Stimulated activated CD8-positive, alpha-beta memory T cell treated with anti-CD3 and anti-CD28 coated beads, Interleukin-7, amount 100 ng/mL, for 4 hours (primary cell): ENCODE results near the gene ARHGAP15.

Experiments used
- DNase-seq, 2 donors: peaks; one replicate each; pipeline ENCODE4 v3.0.0-alpha.2; 2020; ENCODE audit warnings: low read depth in 2 of 2

Gene ARHGAP15

GRCh38 chr2:143623909-143624260, 494.7 kb downstream of the ARHGAP15 start:
- DNase-seq: no peak

DNA sequence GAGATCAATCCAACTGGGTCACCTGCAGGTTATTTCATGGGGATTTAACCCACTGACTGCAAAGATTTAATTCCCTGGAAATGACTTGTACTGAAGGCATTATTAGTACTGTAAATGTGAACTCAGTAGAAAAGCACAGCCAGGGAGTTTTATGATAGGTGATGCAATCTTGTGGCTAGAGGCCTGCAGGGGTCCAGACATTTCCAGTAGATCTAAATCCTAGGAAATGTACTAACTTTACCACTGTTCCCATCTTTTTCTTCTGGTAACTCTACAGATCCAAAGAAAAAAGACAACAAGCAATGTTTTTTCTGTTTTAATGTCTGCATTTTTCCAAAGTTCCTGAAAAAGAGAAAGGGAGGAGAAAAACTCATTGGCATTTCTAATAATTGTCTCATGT, 500.1 kb downstream of the ARHGAP15 start:
- no peak for DNase-seq

DNA sequence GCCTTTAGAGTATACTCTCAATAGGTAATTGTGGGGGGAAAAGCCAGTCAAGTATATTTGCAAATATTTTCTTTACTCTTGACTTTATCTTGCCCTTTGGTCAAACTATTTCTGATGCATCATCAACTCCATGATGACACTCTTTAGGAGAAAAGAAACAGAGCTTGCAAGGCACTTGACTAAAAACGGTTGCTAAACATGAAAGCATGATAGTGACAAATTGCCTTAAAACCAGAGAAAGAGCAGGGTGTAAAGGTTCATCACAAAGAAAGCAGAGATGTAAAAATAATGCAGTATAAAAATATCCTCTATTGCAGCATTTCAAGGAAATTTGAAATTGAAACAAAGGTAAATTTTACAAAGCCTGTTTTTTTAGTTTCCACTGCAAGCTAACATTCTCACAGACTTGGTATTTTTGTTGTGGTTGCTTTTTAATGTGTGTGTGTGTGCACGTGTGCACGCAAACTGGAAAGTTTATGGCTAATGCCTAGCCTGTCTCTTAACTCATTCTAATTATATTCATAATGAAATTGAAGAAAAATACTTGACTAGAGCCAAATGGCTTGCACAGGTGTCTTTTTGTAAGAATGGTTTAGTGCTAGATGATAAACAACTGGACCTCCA, 503.6 kb downstream of the ARHGAP15 start:
- no peak for DNase-seq

- no peak for DNase-seq
Observed at GRCh38 chr2:143633419-143633818, 504.2 kb downstream of the ARHGAP15 start.

DNA sequence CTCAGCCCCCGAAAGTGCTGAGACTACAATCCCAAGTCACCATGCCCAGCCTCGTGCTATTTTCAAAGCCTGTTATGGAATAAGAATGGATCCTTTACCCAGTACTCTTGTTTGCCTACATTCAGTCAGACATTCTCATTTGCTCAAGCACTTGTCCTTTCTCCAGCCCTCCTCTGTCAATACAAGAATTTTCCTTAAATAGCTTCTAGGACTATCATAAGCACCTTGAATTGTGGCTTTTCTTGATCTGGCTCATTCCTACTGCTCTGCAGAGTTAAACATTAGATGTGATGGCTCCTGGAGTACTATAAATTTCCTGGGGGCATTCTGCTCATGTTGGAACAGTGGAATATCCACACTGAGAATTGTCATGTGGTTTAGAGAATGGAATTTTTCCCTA, 506.1 kb downstream of the ARHGAP15 start:
- no peak for DNase-seq

- no peak for DNase-seq
Observed at GRCh38 chr2:143635936-143636335, 506.7 kb downstream of the ARHGAP15 start.

DNA sequence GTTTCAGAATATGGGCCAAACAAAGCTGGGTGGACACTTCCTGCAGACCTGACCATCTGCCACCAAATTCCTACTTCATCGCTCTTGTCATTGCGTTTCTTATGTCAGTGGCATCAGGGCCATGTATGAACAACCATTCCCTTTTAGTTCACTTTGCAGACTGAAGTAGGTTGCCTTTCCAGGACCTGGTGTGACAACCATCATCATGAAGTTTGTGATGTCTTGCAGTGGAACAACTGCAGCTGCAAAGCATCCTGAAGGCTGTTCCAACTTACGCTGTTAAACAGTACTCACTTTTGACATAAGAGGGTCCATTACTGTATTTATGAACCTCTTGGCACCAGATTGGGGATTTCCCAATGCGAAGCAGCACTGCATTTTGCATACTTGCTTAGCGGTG, 511.6 kb downstream of the ARHGAP15 start:
- no peak for DNase-seq

DNA sequence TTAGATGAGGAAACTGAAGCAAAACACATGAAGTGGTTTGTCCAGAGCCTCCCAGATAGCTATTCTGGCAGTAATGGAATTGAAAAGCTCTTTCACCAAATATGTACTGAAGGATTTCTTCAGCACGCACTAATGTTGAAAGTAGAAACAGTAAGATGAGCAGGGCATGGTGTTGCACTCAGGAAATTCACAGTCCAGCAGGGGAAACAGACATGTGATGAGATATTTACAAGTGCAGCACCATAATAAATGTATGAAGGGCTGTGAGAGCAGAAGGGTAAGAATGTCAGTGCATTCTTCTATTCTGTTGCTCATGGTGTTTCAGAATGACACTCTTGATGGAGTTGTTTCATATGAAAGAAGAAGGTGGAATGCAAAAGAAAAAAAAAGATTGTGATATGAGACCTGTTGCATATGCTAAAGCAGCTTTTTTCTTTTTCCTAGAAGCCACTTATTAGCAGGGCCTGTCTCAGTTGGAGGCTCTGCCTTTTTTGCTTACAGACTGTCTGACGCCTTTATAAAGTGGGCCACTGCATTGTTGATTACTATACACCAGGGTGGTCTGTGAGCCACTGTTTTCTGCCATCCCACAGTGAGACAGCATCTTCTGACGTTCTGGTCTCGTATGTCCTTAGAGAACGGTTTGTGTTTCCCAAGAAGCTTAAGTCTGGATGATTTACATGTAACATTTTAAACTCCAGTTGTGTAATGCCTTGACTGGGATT, 516.9 kb downstream of the ARHGAP15 start:
- DNase-seq: no peak

DNA sequence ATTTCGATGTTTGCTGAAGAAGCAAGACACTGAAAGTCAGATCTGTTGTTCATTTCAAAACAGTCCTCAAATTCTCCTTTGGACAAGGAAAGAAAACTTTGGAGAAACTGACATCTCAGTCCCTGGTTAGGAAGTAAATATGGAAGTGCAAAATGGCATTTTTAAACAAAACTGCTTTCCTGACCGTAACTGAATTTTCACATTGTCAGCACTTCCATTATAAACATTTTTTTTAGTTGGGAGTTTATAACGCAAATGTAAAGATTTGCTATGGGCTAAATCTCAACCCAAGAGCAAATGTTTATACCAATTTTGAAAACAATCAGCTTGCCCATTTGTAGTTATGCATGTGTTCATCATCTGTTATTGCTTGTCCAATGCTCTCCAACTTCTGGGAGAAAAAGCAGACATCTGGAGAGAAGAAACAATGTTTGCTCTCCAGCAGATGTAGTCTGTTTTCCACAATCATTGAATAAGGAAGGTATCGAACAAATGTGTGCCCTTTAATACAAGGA, 520.1 kb downstream of the ARHGAP15 start:
- no peak for DNase-seq

DNA sequence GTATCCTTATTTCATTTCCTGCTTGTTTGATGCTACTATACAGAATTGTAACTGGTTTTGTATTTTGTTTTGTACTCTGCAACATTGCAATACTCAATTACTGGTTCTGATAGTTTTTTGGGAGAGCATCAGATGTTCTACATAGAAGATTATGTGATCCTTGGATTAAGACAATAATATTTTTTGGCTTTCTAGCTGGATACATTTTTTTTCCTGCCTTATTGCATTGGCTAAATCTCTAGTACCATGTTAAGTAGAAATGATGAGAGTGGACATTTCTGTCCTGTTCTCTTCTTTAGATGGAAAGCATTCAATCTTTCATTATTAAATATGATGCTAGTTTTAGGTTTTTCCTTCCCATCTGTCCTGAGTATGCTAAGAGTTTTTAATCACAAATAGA, 523.5 kb downstream of the ARHGAP15 start:
- DNase-seq: no peak

GRCh38 chr2:143668234-143668633, 539.0 kb downstream of the ARHGAP15 start:
- no peak for DNase-seq

DNA sequence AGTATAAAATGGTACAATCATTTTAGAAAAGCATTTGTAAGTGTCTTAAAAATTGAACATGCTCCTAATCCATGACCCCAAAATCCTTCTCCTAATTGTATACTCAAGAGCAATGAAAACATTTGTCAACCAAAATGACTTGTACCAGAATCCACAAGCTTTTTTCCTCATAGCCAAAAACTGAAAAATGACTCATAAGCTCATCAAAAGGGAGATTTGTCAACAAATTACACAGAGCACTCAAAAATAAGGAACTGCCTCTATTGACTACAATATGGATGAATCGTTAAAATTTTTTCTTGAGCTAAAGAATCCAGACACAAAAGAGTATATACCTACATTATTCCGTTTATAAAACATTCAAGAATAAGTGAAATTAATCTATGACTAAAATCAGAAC, 544.8 kb downstream of the ARHGAP15 start:
- no peak for DNase-seq

- DNase-seq: no peak
Observed at GRCh38 chr2:143675021-143675420, 545.8 kb downstream of the ARHGAP15 start.

GRCh38 chr2:143679617-143680016, 550.4 kb downstream of the ARHGAP15 start:
- DNase-seq: no peak

- no peak for DNase-seq
Observed at GRCh38 chr2:143680885-143681405, 551.7 kb downstream of the ARHGAP15 start.

- DNase-seq: no peak
Observed at GRCh38 chr2:143682436-143683055, 553.3 kb downstream of the ARHGAP15 start.

DNA sequence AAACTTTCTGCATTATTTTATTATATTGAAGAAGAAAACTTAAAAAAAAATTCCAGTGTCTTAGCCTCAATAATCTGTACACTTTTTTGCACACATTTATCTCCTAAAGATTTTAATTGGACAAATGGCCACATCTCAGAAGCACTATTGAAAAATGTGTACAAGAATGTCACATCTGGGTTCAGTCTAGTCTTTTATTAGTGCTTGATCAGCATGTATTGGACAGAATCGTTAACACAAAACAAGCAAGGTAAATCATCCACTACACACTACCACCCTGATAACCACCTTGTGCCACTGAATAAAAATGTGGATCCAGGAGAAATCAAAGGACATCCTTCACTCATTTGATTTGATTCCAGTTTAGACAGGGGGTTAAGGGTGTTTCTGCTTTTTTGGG, 554.8 kb downstream of the ARHGAP15 start:
- no peak for DNase-seq

DNA sequence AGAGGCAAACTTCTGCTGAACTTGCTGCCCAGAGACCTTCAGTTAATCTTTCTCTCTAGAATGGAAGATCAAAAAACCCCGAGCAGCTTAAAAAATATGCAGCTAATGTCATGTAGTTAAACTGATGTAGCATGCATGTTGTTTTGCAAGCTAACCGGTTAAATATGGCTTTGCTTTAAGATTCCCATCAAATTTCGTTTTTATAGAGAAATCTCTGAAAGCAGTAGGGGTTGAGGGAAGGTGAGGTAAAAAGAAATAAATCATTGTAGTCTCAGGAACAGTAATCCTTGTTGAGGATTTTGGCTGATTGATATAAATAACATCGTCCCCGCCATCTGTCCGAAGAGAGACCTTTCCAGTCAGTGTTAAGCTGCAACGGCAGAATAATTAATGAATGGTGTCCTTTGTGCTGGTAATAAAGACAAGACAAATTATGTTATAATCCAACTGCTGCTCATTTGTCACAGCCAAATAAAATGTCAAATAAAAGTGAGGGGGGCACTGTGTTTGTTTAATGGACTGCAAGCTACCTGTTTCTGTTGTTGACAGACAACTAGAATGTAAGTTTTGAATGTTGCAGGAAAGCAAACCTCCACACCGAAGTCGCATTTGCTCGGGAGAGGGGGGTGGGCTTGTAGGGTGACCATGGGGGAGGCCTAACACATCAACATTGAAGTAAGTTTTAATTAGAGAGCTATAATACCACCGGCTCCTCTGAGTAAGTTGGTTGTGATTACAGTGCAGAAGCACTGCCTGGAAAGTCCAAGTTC, 555.5 kb downstream of the ARHGAP15 start:
- no peak for DNase-seq

GRCh38 chr2:143685421-143686078, 556.3 kb downstream of the ARHGAP15 start:
- DNase-seq: no peak

- no peak for DNase-seq
Observed at GRCh38 chr2:143686585-143687164, 557.5 kb downstream of the ARHGAP15 start.

GRCh38 chr2:143688248-143688647, 559.0 kb downstream of the ARHGAP15 start:
- no peak for DNase-seq
